H9 (cell line): ENCODE data around the gene ARID3A. TPM values are rescaled to one million over a fixed set of nuclear protein-coding genes. Genes with fewer than 3 reads are reported as not detected.

Experiments used
- DNase-seq: peaks from one replicate; pipeline ENCODE4 v3.0.0-alpha.2; 2017
- H2AFZ ChIP-seq: one replicate; pipeline ENCODE4 v1.6.1; 2013; ENCODE audit warnings: mild to moderate bottlenecking, low read length, control low read depth, moderate library complexity
- H2AK5ac ChIP-seq: 2 replicates; pipeline ENCODE4 v1.6.1; 2013; ENCODE audit warnings: low read length, control low read depth, mixed read lengths; ENCODE audit not compliant: insufficient read length
- H2BK120ac ChIP-seq: one replicate; pipeline ENCODE4 v1.6.1; 2013; ENCODE audit warnings: low read depth, mild to moderate bottlenecking, low read length, control low read depth, inconsistent platforms; ENCODE audit not compliant: poor library complexity, severe bottlenecking
- H2BK12ac ChIP-seq: 2 replicates; pipeline ENCODE4 v1.6.1; 2013; ENCODE audit warnings: low read length, control low read depth, mixed read lengths, low read depth; ENCODE audit not compliant: insufficient read length
- H2BK15ac ChIP-seq: 2 replicates; pipeline ENCODE4 v1.6.1; 2013; ENCODE audit warnings: low read depth, low read length, control low read depth
- H2BK20ac ChIP-seq: one replicate; pipeline ENCODE4 v1.6.1; 2013; ENCODE audit warnings: low read depth, mild to moderate bottlenecking, low read length, control low read depth, inconsistent platforms; ENCODE audit not compliant: poor library complexity, severe bottlenecking
- H2BK5ac ChIP-seq: 2 replicates; pipeline ENCODE4 v1.6.1; 2013; ENCODE audit warnings: low read length, control low read depth, mixed read lengths; ENCODE audit not compliant: insufficient read length
- H3K14ac ChIP-seq: 2 replicates; pipeline ENCODE4 v1.6.1; 2013; ENCODE audit warnings: low read length, control low read depth; ENCODE audit not compliant: insufficient read depth
- H3K18ac ChIP-seq: 2 replicates; pipeline ENCODE4 v1.6.1; 2013; ENCODE audit warnings: low read depth, mild to moderate bottlenecking, mixed read lengths, low read length, control low read depth; ENCODE audit not compliant: insufficient read length
- H3K23ac ChIP-seq: 2 replicates; pipeline ENCODE4 v1.6.1; 2013; ENCODE audit warnings: low read length, control low read depth, mixed read lengths, low read depth; ENCODE audit not compliant: insufficient read length
- H3K23me2 ChIP-seq: 2 replicates; pipeline ENCODE4 v1.6.1; 2013; ENCODE audit warnings: low read depth, mild to moderate bottlenecking, mixed read lengths, low read length, control low read depth; ENCODE audit not compliant: insufficient read length, poor library complexity, severe bottlenecking
- H3K27ac ChIP-seq: 2 replicates; pipeline ENCODE4 v1.5.1; 2013; ENCODE audit warnings: low read length, control low read depth, mixed read lengths, low read depth; ENCODE audit not compliant: insufficient read length
- H3K27me3 ChIP-seq: 2 replicates; pipeline ENCODE4 v1.6.1; 2013; ENCODE audit warnings: low read length, control low read depth, inconsistent platforms; ENCODE audit not compliant: insufficient read depth
- H3K4ac ChIP-seq: 2 replicates; pipeline ENCODE4 v1.6.1; 2013; ENCODE audit warnings: low read depth, mild to moderate bottlenecking, control low read depth, inconsistent platforms, low read length, moderate library complexity
- H3K4me1 ChIP-seq: 2 replicates; pipeline ENCODE4 v1.6.1; 2013; ENCODE audit warnings: low read length, control low read depth, inconsistent platforms; ENCODE audit not compliant: insufficient read depth
- H3K4me2 ChIP-seq: 2 replicates; pipeline ENCODE4 v1.6.1; 2013; ENCODE audit warnings: low read length, control low read depth, mixed read lengths; ENCODE audit not compliant: insufficient read length, insufficient read depth
- H3K56ac ChIP-seq: 2 replicates; pipeline ENCODE4 v1.6.1; 2013; ENCODE audit warnings: low read depth, mild to moderate bottlenecking, mixed read lengths, low read length, control low read depth; ENCODE audit not compliant: insufficient read length
- H3K79me1 ChIP-seq: 2 replicates; pipeline ENCODE4 v1.6.1; 2013; ENCODE audit warnings: low read depth, mild to moderate bottlenecking, moderate library complexity, low read length, control low read depth, inconsistent platforms; ENCODE audit not compliant: insufficient read depth, poor library complexity, severe bottlenecking
- H3K79me2 ChIP-seq: 2 replicates; pipeline ENCODE4 v1.6.1; 2013; ENCODE audit warnings: low read length, control low read depth, inconsistent platforms; ENCODE audit not compliant: insufficient read depth
- H3K9ac ChIP-seq: 2 replicates; pipeline ENCODE4 v1.6.1; 2013; ENCODE audit warnings: low read length, control low read depth, mixed read lengths; ENCODE audit not compliant: insufficient read length; ENCODE audit errors: extremely low read depth
- H3K9me3 ChIP-seq: one replicate; pipeline ENCODE4 v1.6.1; 2013; ENCODE audit warnings: low read depth, low read length, inconsistent platforms; ENCODE audit not compliant: control insufficient read depth
- H3T11ph ChIP-seq: one replicate; pipeline ENCODE4 v1.6.1; 2013; ENCODE audit warnings: mild to moderate bottlenecking, low read length, control low read depth, inconsistent platforms
- H4K20me1 ChIP-seq: one replicate; pipeline ENCODE4 v1.6.1; 2013; ENCODE audit not compliant: control insufficient read depth, insufficient read length, insufficient read depth
- H4K5ac ChIP-seq: 2 replicates; pipeline ENCODE4 v1.6.1; 2013; ENCODE audit warnings: low read depth, mild to moderate bottlenecking, mixed read lengths, low read length, control low read depth; ENCODE audit not compliant: insufficient read length
- H4K8ac ChIP-seq: replicated peaks from 2 replicates; pipeline ENCODE4 v1.6.1; 2013; ENCODE audit warnings: low read length, control low read depth, mixed read lengths, low read depth; ENCODE audit not compliant: insufficient read length
- H4K91ac ChIP-seq: 2 replicates; pipeline ENCODE4 v1.6.1; 2013; ENCODE audit warnings: low read depth, mild to moderate bottlenecking, moderate library complexity, mixed read lengths, low read length, control low read depth; ENCODE audit not compliant: insufficient read length
- H3K27ac Mint-ChIP-seq, 3 experiments: 2 replicates in 2 of 3; 3 replicates in 1 of 3; pipeline ENCODE4 v1.8.0; 2020 to 2021; ENCODE audit warnings: mixed read lengths in 3 of 3, mild to moderate bottlenecking in 1 of 3, moderate library complexity in 1 of 3
- H3K27me3 Mint-ChIP-seq: 2 replicates; pipeline ENCODE4 v1.8.0; 2021; ENCODE audit warnings: low read depth, mild to moderate bottlenecking, moderate library complexity, mixed read lengths
- H3K36me3 Mint-ChIP-seq, 3 experiments: 2 replicates in 2 of 3; 3 replicates in 1 of 3; pipeline ENCODE4 v1.8.0; 2020 to 2021; ENCODE audit warnings: low read depth in 3 of 3, mixed read lengths in 3 of 3; ENCODE audit not compliant: insufficient read depth in 1 of 3
- H3K4me1 Mint-ChIP-seq, 2 experiments: 2 replicates each; pipeline ENCODE4 v1.8.0; 2020; ENCODE audit warnings: mixed read lengths in 2 of 2
- H3K4me3 Mint-ChIP-seq, 2 experiments: 2 replicates in 1 of 2; 3 replicates in 1 of 2; pipeline ENCODE4 v1.8.0; 2020 to 2021; ENCODE audit warnings: mild to moderate bottlenecking in 2 of 2, mixed read lengths in 2 of 2, moderate library complexity in 1 of 2
- H3K9me3 Mint-ChIP-seq, 2 experiments: 2 replicates in 1 of 2; 3 replicates in 1 of 2; pipeline ENCODE4 v1.8.0; 2020; ENCODE audit warnings: mild to moderate bottlenecking in 2 of 2, mixed read lengths in 2 of 2, moderate library complexity in 1 of 2
- CTCF ChIP-seq: fragments of 200-600 bp; sonication (generic); conservative IDR thresholded peaks from 3 replicates; pipeline ENCODE4 v1.8.0; 2021; ENCODE audit warnings: antibody characterized with exemption, mild to moderate bottlenecking
- WGBS: extraction: QIAGEN DNeasy Blood & Tissue Kit; methylation state at CpG from one replicate; pipeline ENCODE4 v1.1.7; 2013; ENCODE audit warnings: missing lambda C conversion rate, low lambda C conversion rate, mixed read lengths; ENCODE audit not compliant: insufficient read length; ENCODE audit errors: extremely low coverage; 5-methylcytosine and 5-hydroxymethylcytosine counted together
- total RNA-seq: library from RNA; stranded (reverse); gene quantifications from 2 replicates; pipeline ENCODE4 v1.2.1, GENCODE V29; 2021

The ARID3A gene
- total RNA-seq, 1 experiment from 2014 or later, result 98.3 TPM

DNA sequence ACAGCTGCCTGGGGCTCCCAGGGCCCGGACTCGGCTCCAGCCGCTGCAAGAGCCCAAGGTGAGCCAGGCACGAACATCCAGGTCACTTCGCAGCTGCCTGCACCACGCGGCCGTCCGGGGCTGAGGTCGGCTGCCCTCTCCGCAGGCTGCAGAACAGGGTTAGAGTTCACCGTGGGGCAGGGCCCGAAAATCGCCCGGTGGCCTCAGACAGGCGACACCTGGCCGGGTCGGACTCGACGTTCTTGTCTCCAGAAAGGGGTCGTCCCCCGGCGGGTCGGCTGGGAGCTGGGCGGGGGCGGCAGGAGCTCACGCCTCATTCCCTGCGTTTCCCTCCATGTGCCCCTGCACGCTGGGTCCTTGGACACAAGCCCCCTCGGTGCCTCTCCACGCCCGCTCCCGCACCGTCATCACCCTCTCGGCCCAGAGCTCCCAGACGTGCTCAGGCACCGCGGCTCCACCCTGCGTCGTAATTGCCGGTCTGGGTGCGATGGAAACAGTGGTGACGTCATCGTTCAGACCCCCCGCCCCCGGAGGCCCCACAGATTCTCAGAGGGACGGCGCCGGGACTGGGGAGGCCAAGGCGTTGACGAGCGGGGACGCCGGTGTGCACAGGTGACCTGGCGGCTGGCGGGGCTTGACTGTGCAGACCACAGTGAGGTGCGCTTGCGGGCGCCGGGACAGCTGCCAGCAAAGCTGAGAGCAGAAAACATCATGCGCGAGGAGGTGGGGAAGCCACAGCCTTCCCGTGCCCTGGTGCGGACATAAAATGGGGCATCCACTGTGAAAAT, 70.4 kb downstream of the ARID3A start:
- no peak overlapping the region for H2BK15ac ChIP-seq
- no peak overlapping the region for H2BK5ac ChIP-seq
- Mint-ChIP-seq H3K27ac (no peak overlapping the region), H3K36me3 (peaks cover 0 to 9% (median 4%) of the 10 kb centered on the region in 3 experiments; a peak in 5 of 7 replicates), H3K27me3 (peaks cover 42% of the 10 kb centered on the region), H3K9me3 (no peaks in the 10 kb centered on the region; a peak in 1 of 5 replicates), H3K4me1 (peaks cover 5 to 10% of the 10 kb centered on the region in 2 experiments), H3K4me3 (peak overlapping the region; percentile 31 to 67; a peak in 4 of 5 replicates)
- H3K14ac ChIP-seq, result peak overlapping the region; percentile 17; the same call in 1 of the 2 replicates
- no peak overlapping the region for H3K18ac ChIP-seq
- H3K56ac ChIP-seq, result no peak overlapping the region
- H3T11ph ChIP-seq, result no peak overlapping the region
- H2BK120ac ChIP-seq, result no peak overlapping the region
- no peak overlapping the region for H3K4ac ChIP-seq
- no peak overlapping the region for H2AK5ac ChIP-seq
- H3K9ac ChIP-seq, result no peak overlapping the region
- TF ChIP-seq CTCF, result no peak
- H2BK20ac ChIP-seq, result no peak overlapping the region
- no peak overlapping the region for H3K23ac ChIP-seq
- H3K79me2 ChIP-seq, result no peaks in the 10 kb centered on the region
- peaks cover 8% of the 10 kb centered on the region for H3K27me3 ChIP-seq
- no peak overlapping the region for H4K5ac ChIP-seq
- peak overlapping the region; percentile 30 for H3K4me2 ChIP-seq
- no peak overlapping the region for H4K8ac ChIP-seq
- H2AFZ ChIP-seq, result no peak overlapping the region
- no peak overlapping the region for H4K91ac ChIP-seq
- H3K23me2 ChIP-seq, result peaks cover 7% of the 10 kb centered on the region
- H3K9me3 ChIP-seq, result no peaks in the 10 kb centered on the region
- H3K79me1 ChIP-seq, result no peaks in the 10 kb centered on the region
- H3K27ac ChIP-seq, result no peak overlapping the region
- H4K20me1 ChIP-seq, result peaks cover 4% of the 10 kb centered on the region
- H3K4me1 ChIP-seq, result no peaks in the 10 kb centered on the region
- no peak for DNase-seq
- no CpG with 5 or more reads among the region's 64 CpGs for WGBS
- H2BK12ac ChIP-seq, result no peak overlapping the region
